Choroid plexus epithelial cell (primary cell): ENCODE data around the gene PDLIM5.
"Not testable (repeated sequence)": the region's sequence is repeated elsewhere in the genome, so short reads cannot be mapped to it uniquely, and the experiment has no call there.

Source experiments
- DNase-seq: peaks from one replicate; pipeline ENCODE4 v3.0.0-alpha.2; 2010; ENCODE audit warnings: low read depth
- H3K4me3 ChIP-seq: 2 replicates; pipeline ENCODE4 v1.5.1; 2011; ENCODE audit warnings: low read depth, mild to moderate bottlenecking, control low read depth, low read length, moderate library complexity
- CTCF ChIP-seq: conservative IDR thresholded peaks from 2 replicates; pipeline ENCODE4 v1.5.1; 2011; ENCODE audit warnings: low read depth, mild to moderate bottlenecking, control low read depth, inconsistent platforms, low read length, moderate library complexity

The PDLIM5 gene

GRCh38 chr4:94468093-94468769 lies 16.5 kb downstream of the PDLIM5 start:
- no peak for TF ChIP-seq CTCF
- H3K4me3 ChIP-seq = no peak overlapping the region
- no peak for DNase-seq

- TF ChIP-seq CTCF = no peak
- no peak overlapping the region for H3K4me3 ChIP-seq
- DNase-seq = no peak
These were observed 17.6 kb downstream of the PDLIM5 start for GRCh38 chr4:94469221-94469784.

GRCh38 chr4:94470132-94470531 lies 18.4 kb downstream of the PDLIM5 start:
- H3K4me3 ChIP-seq = no peak overlapping the region
- no peak for TF ChIP-seq CTCF
- DNase-seq = no peak

GRCh38 chr4:94470782-94471181 lies 19.0 kb downstream of the PDLIM5 start:
- not testable (repeated sequence) for DNase-seq, H3K4me3 ChIP-seq

GRCh38 chr4:94472056-94472826 lies 20.5 kb downstream of the PDLIM5 start:
- no peak overlapping the region for H3K4me3 ChIP-seq
- no peak for TF ChIP-seq CTCF
- DNase-seq = peak; percentile 60

GRCh38 chr4:94475050-94475449 lies 23.3 kb downstream of the PDLIM5 start:
- no peak for TF ChIP-seq CTCF
- DNase-seq = no peak
- no peak overlapping the region for H3K4me3 ChIP-seq

- no peak for TF ChIP-seq CTCF
- DNase-seq = no peak
- H3K4me3 ChIP-seq = no peak overlapping the region
These were observed 24.1 kb downstream of the PDLIM5 start for GRCh38 chr4:94475794-94476193.
